OCI-LY1 (cell line): ENCODE data around the gene RHEB.

Experiments
- CTCF ChIP-seq: fragments of 200-600 bp; sonication (generic), shearing (Covaris generic); IDR thresholded peaks from 2 replicates; pipeline ENCODE4 v1.5.1; 2017; ENCODE audit warnings: mild to moderate bottlenecking, antibody characterized with exemption, low read length, moderate library complexity, mixed read lengths
- EZH2 ChIP-seq: fragments of 200-600 bp; sonication (generic), shearing (Covaris generic); IDR thresholded peaks from 2 replicates; pipeline ENCODE4 v1.8.0; 2017; ENCODE audit warnings: borderline replicate concordance, mixed run types, mild to moderate bottlenecking, antibody characterized with exemption, low read length, moderate library complexity, mixed read lengths

- TF ChIP-seq CTCF (no peak), EZH2 (no peak)
These were observed 41.8 kb downstream of the RHEB start for GRCh38 chr7:151477867-151478266.
